GM12878 (cell line): ENCODE results near the gene C15orf40. TPM values are rescaled to one million over a fixed set of nuclear protein-coding genes. Genes with fewer than 3 reads are reported as not detected.
A peak's percentile ranks its signal among the peaks of the same experiment; 100 is the strongest.

ENCODE experiments used
- ATAC-seq: fragments of 200-7000 bp; cut with Tn5 transposase; 3 replicates; pipeline ENCODE4 v1.9.1; 2020; ENCODE audit warnings: mild to moderate bottlenecking, moderate library complexity
- BruUV-seq: library from RNA; stranded (reverse); fragments of 400-500 nt; replicated peaks from 2 replicates; lab custom pipeline; 2021; lab: Mats Ljungman, UMichigan
- CTCF ChIA-PET: fragments of 300-600 bp; sonication (Branson Sonifier 250); formaldehyde crosslinking; extraction: SDS; loops from one replicate; lab custom pipeline; 2021; ENCODE audit warnings: inconsistent platforms; lab: Yijun Ruan, JAX
- POLR2A ChIA-PET: fragments of 350-600 bp; formaldehyde crosslinking; extraction: SDS; loops from one replicate; lab custom pipeline; 2021; ENCODE audit warnings: inconsistent platforms; lab: Charles Lee
- RAD21 ChIA-PET: fragments of 300-600 bp; sonication (Branson Sonifier 250); formaldehyde crosslinking; loops from one replicate; lab custom pipeline; 2023; ENCODE audit warnings: antibody characterized with exemption; ENCODE audit not compliant: unreplicated experiment; lab: Charles Lee
- SMC1A ChIA-PET: fragments of 300-600 bp; sonication (Branson Sonifier 250); formaldehyde crosslinking; loops from one replicate; lab custom pipeline; 2023; ENCODE audit not compliant: unreplicated experiment, uncharacterized antibody; lab: Charles Lee
- DNase-seq: peaks from one replicate; pipeline ENCODE4 v3.0.0-alpha.2; 2011; ENCODE audit warnings: low read depth, low spot score
- FAIRE-seq: peaks from 3 replicates; lab custom pipeline; 2011; peaks lifted over from hg19 to GRCh38; lab: Jason Lieb, UNC
- H2AFZ ChIP-seq: 2 replicates; pipeline ENCODE4 v1.6.0; 2011; ENCODE audit warnings: low read depth, low read length, control low read depth; ENCODE audit not compliant: control insufficient read depth
- H3K27ac ChIP-seq: 2 replicates; pipeline ENCODE4 v1.5.1; 2011; ENCODE audit warnings: control low read depth; ENCODE audit not compliant: control insufficient read depth, insufficient read depth
- H3K27me3 ChIP-seq, 2 experiments: replicated peaks in 1 of 2; 2 replicates each; pipeline versions ENCODE4 v1.6.0 to v1.6.1; 2011; ENCODE audit warnings: low read length in 1 of 2; ENCODE audit not compliant: control insufficient read depth in 2 of 2, insufficient read depth in 2 of 2
- H3K36me3 ChIP-seq, 2 experiments: 2 replicates each; pipeline ENCODE4 v1.5.1; 2011; ENCODE audit warnings: low read length in 1 of 2; ENCODE audit not compliant: control insufficient read depth in 2 of 2, insufficient read depth in 2 of 2
- H3K4me1 ChIP-seq: 2 replicates; pipeline ENCODE4 v1.6.1; 2011; ENCODE audit warnings: mild to moderate bottlenecking, low read length, moderate library complexity, mixed read lengths; ENCODE audit not compliant: control insufficient read depth, insufficient read depth
- H3K4me2 ChIP-seq: 2 replicates; pipeline ENCODE4 v1.6.0; 2011; ENCODE audit warnings: control low read depth; ENCODE audit not compliant: control insufficient read depth, insufficient read depth
- H3K4me3 ChIP-seq: fragments of 200-600 bp; sonication (generic); 2 replicates; pipeline ENCODE4 v1.5.1; 2016
- H3K79me2 ChIP-seq: 2 replicates; pipeline ENCODE4 v1.6.0; 2011; ENCODE audit warnings: low read length; ENCODE audit not compliant: control insufficient read depth, insufficient read depth
- H3K9ac ChIP-seq: 2 replicates; pipeline ENCODE4 v1.8.0; 2011; ENCODE audit warnings: low read length, control low read depth, mixed read lengths; ENCODE audit not compliant: control insufficient read depth, insufficient read depth
- H3K9me3 ChIP-seq: replicated peaks from 3 replicates; pipeline ENCODE4 v1.5.1; 2011; ENCODE audit warnings: mild to moderate bottlenecking, low read length; ENCODE audit not compliant: control insufficient read depth, insufficient read depth
- H4K20me1 ChIP-seq: 2 replicates; pipeline ENCODE4 v1.6.0; 2011; ENCODE audit not compliant: control insufficient read depth, insufficient read depth
- BHLHE40 ChIP-seq, 2 experiments: fragments of 450-650 bp in 1 of 2; IDR thresholded peaks; 2 replicates each; pipeline ENCODE4 v1.6.1; 2011 to 2017; ENCODE audit warnings: low read depth in 2 of 2, borderline replicate concordance in 1 of 2, improper control_type of control experiment in 1 of 2, low read length in 1 of 2, mild to moderate bottlenecking in 1 of 2
- BRCA1 ChIP-seq: IDR thresholded peaks from 2 replicates; pipeline ENCODE4 v1.6.1; 2011; ENCODE audit warnings: low read depth, low read length, improper control_type of control experiment
- CHD4 ChIP-seq: fragments of 200-600 bp; sonication (generic); IDR thresholded peaks from 2 replicates; pipeline ENCODE4 v1.6.1; 2016; ENCODE audit warnings: mild to moderate bottlenecking
- HDAC6 ChIP-seq: fragments of 200-600 bp; sonication (generic); IDR thresholded peaks from one replicate; pipeline ENCODE4 v1.8.0; 2017; ENCODE audit warnings: antibody characterized with exemption; ENCODE audit not compliant: unreplicated experiment
- IKZF1 ChIP-seq: fragments of 450-650 bp; conservative IDR thresholded peaks from 2 replicates; pipeline ENCODE4 v1.6.1; 2017; ENCODE audit warnings: antibody characterized with exemption, mild to moderate bottlenecking
- NKRF ChIP-seq: fragments of 450-650 bp; conservative IDR thresholded peaks from 2 replicates; pipeline ENCODE4 v1.6.1; 2017; ENCODE audit warnings: mild to moderate bottlenecking, moderate library complexity
- PML ChIP-seq: IDR thresholded peaks from 2 replicates; pipeline ENCODE4 v1.6.1; 2012; ENCODE audit warnings: low read length, inconsistent platforms
- RAD21 ChIP-seq: IDR thresholded peaks from 2 replicates; pipeline ENCODE4 v1.6.1; 2011; ENCODE audit warnings: mild to moderate bottlenecking, low read depth, low read length, moderate library complexity; ENCODE audit not compliant: insufficient read depth
- RCOR1 ChIP-seq: conservative IDR thresholded peaks from 2 replicates; pipeline ENCODE4 v1.6.1; 2012; ENCODE audit warnings: low read depth, low read length, improper control_type of control experiment
- SIN3A ChIP-seq: IDR thresholded peaks from 2 replicates; pipeline ENCODE4 v1.6.1; 2012; ENCODE audit warnings: low read depth, low read length, improper control_type of control experiment
- SMAD1 ChIP-seq: fragments of 450-650 bp; IDR thresholded peaks from 2 replicates; pipeline ENCODE4 v1.6.1; 2018; ENCODE audit warnings: mild to moderate bottlenecking, low read depth; ENCODE audit not compliant: partially characterized antibody
- SMC3 ChIP-seq: IDR thresholded peaks from 2 replicates; pipeline ENCODE4 v1.6.1; 2011; ENCODE audit warnings: low read length, improper control_type of control experiment, borderline replicate concordance
- TARDBP ChIP-seq: IDR thresholded peaks from 2 replicates; pipeline ENCODE4 v1.6.1; 2016; ENCODE audit warnings: borderline replicate concordance
- TCF7 ChIP-seq: IDR thresholded peaks from 2 replicates; pipeline ENCODE4 v1.6.1; 2014; ENCODE audit warnings: antibody characterized with exemption, borderline replicate concordance
- ZBED1 ChIP-seq: IDR thresholded peaks from 2 replicates; pipeline ENCODE4 v1.6.1; 2016; ENCODE audit warnings: borderline replicate concordance
- ZNF384 ChIP-seq: IDR thresholded peaks from 2 replicates; pipeline ENCODE4 v1.6.1; 2012; ENCODE audit warnings: low read depth, mild to moderate bottlenecking, low read length, improper control_type of control experiment, borderline replicate concordance
- ZNF622 ChIP-seq: fragments of 450-650 bp; IDR thresholded peaks from 2 replicates; pipeline ENCODE4 v1.6.1; 2017; ENCODE audit warnings: mild to moderate bottlenecking, inconsistent platforms
- WGBS: methylation state at CpG from one replicate; pipeline ENCODE4 v1.1.6; 2016; ENCODE audit warnings: low lambda C conversion rate; ENCODE audit not compliant: insufficient replicate concordance, insufficient coverage; ENCODE audit errors: missing lambda C conversion rate; 5-methylcytosine and 5-hydroxymethylcytosine counted together
- in situ Hi-C: fragments of 300-500 bp; cut with MboI; formaldehyde crosslinking; loops from 9 replicates; pipeline ENCODE4 v1.14.3; 2018; ENCODE audit warnings: mixed read lengths
- intact Hi-C: fragments of 100-400 bp; cut with micrococcal nuclease; formaldehyde crosslinking; loops from one replicate; pipeline ENCODE4 v1.14.2; 2022; ENCODE audit not compliant: unreplicated experiment
- polyA plus RNA-seq, 11 experiments: library from polyadenylated mRNA; depleted of rRNA in 4 of 11; unstranded in 6 of 11; stranded (reverse) in 5 of 11; fragments of >200 nt; fragmentation: Nextera tagmentation in 4 of 11; fragmentation: Illumina TruSeq in 1 of 11; extraction: Ambion mirVana in 4 of 11; extraction: Trizol in 1 of 11; gene quantifications; 1 replicate in 1 of 11; 2 replicates in 10 of 11; pipeline versions ENCODE4 v1.2.1 to v1.2.3, GENCODE V29; 2011 to 2016; ENCODE audit warnings: inconsistent platforms in 2 of 11, missing spikeins in 2 of 11, low read depth in 1 of 11
- total RNA-seq, 4 experiments: library from RNA; depleted of rRNA in 3 of 4; stranded (reverse); fragments of >200 nt in 3 of 4; fragmentation: Illumina TruSeq in 1 of 4; extraction: Trizol in 1 of 4; gene quantifications; 2 replicates each; pipeline versions ENCODE4 v1.2.1 to v1.2.3, GENCODE V29; 2013 to 2021

Gene C15orf40
- total and polyA plus RNA-seq, 10 of the 15 experiments (the other 5 are each of a cell fraction or from before 2014, with no cell fraction given), result 21.3 to 70.0 (median 31.8) TPM

DNA sequence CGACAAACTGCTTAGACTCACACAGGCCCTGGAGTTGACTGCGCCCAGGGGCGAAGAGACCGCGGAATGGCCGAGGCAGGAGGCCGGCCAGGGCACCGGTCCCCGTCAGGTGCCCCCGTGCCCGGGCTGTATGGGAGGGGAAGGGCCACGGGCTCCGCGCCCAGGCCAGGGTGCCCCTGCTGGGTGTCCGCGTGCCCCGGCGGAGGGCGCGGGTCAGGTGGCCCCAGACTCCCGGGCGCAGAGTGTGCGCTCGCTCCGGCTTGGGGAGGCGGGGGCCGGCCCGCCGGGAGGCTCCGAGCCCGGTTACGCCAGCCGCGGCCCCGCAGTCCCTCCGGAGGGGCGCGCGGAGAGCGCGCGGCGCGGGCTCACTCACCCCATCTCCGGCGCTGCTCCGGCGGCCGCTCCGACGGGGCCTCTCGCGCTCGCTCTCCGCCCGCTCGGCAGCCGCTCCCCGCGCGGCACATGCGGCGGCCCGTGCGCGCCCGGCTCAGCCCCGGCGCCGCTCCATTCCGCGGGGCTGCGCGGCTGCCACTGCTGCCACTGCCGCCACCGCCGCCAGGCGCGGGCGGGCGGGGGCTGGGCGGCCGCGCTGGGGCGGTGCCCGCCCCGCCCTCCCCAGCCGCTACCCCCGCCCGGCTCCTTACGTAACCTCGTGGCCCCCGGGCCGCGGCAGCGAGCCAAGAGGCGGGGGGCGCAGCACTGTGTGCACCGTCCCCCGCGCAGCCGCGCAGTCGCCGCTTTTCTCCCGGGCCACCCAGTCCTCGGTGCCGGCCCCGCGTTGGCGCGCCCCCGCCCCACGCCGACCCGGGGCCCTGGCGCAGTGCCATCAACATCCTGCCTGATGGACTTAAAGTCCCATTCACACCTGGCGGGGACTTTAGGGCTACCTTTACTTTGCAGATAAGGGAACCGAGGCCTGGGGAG is 59.0 kb downstream of the C15orf40 start, which contains the start of gene HOMER2:
Gene HOMER2, minus strand, starts transcription at position 563 of the 924 bp plus-strand sequence. Its CDS starts 185 bp downstream, at position 378.
- BruUV-seq, result no TSS peak

More for the DNA sequence above, 59.0 kb downstream of the C15orf40 start, which contains the start of gene HOMER2:
- SMC1A ChIA-PET, result no interaction called here
- Histone ChIP-seq H4K20me1 (peaks cover 6% of the 10 kb centered on the region; the same call in 1 of the 2 replicates), H3K79me2 (no peaks in the 10 kb centered on the region), H3K4me1 (peaks cover 17% of the 10 kb centered on the region), H3K9me3 (no peaks in the 10 kb centered on the region), H3K27ac (no peak within 1 kb of the TSS), H2AFZ (no peak within 1 kb of the TSS), H3K36me3 (no peaks in the 10 kb centered on the region), H3K4me2 (peak within 1 kb of the TSS; percentile 62; the same call in 1 of the 2 replicates), H3K4me3 (no peak within 1 kb of the TSS), H3K9ac (no peak within 1 kb of the TSS), H3K27me3 (peaks cover 4 to 25% of the 10 kb centered on the region in 2 experiments)
- CTCF ChIA-PET, result no interaction called here
- FAIRE-seq (no peak), DNase-seq (no peak), ATAC-seq (peak; percentile 23; the same call in 2 of the 3 replicates)
- 3% methylated on average over 86 of the region's 119 CpGs for WGBS
- intact Hi-C loops (no loop called here), in situ Hi-C loops (no loop called here)
- POLR2A ChIA-PET, result no interaction called here
- TF ChIP-seq TARDBP (no peak), ZNF622 (no peak), BRCA1 (no peak), SMC3 (no peak), SIN3A (no peak), TCF7 (no peak), RAD21 (no peak), RCOR1 (no peak), NKRF (no peak), PML (no peak), HDAC6 (peak; percentile 75), BHLHE40 (IDR thresholded peaks at IDR 0.05; ENCODE audit: borderline replicate concordance in 1 of 2, low read depth in 2 of 2, low read length in 1 of 2) (peak in 1 of 2 experiments; percentile 42; a peak in 1 of 4 replicates), SMAD1 (no peak), IKZF1 (0 out of 2 replicates have a peak, but pooled peaks have one; percentile 18), ZBED1 (no peak), ZNF384 (no peak), CHD4 (no peak)
- RAD21 ChIA-PET, result no interaction called here
